GM12878 (cell line): Measurements from ENCODE around the gene ABCA2. TPM values are rescaled to one million over a fixed set of nuclear protein-coding genes. Genes with fewer than 3 reads are reported as not detected.

Experiments used
- ATAC-seq: fragments of 200-7000 bp; cut with Tn5 transposase; 3 replicates; pipeline ENCODE4 v1.9.1; 2020; ENCODE audit warnings: mild to moderate bottlenecking, moderate library complexity
- BruUV-seq: library from RNA; stranded (reverse); fragments of 400-500 nt; replicated peaks from 2 replicates; lab custom pipeline; 2021; lab: Mats Ljungman, UMichigan
- CTCF ChIA-PET: fragments of 300-600 bp; sonication (Branson Sonifier 250); formaldehyde crosslinking; extraction: SDS; loops from one replicate; lab custom pipeline; 2021; ENCODE audit warnings: inconsistent platforms; lab: Yijun Ruan, JAX
- POLR2A ChIA-PET: fragments of 350-600 bp; formaldehyde crosslinking; extraction: SDS; loops from one replicate; lab custom pipeline; 2021; ENCODE audit warnings: inconsistent platforms; lab: Charles Lee
- RAD21 ChIA-PET: fragments of 300-600 bp; sonication (Branson Sonifier 250); formaldehyde crosslinking; loops from one replicate; lab custom pipeline; 2023; ENCODE audit warnings: antibody characterized with exemption; ENCODE audit not compliant: unreplicated experiment; lab: Charles Lee
- SMC1A ChIA-PET: fragments of 300-600 bp; sonication (Branson Sonifier 250); formaldehyde crosslinking; loops from one replicate; lab custom pipeline; 2023; ENCODE audit not compliant: unreplicated experiment, uncharacterized antibody; lab: Charles Lee
- DNase-seq: peaks from one replicate; pipeline ENCODE4 v3.0.0-alpha.2; 2011; ENCODE audit warnings: low read depth, low spot score
- FAIRE-seq: peaks from 3 replicates; lab custom pipeline; 2011; peaks lifted over from hg19 to GRCh38; lab: Jason Lieb, UNC
- H2AFZ ChIP-seq: 2 replicates; pipeline ENCODE4 v1.6.0; 2011; ENCODE audit warnings: low read depth, low read length, control low read depth; ENCODE audit not compliant: control insufficient read depth
- H3K27ac ChIP-seq: 2 replicates; pipeline ENCODE4 v1.5.1; 2011; ENCODE audit warnings: control low read depth; ENCODE audit not compliant: control insufficient read depth, insufficient read depth
- H3K27me3 ChIP-seq, 2 experiments: replicated peaks in 1 of 2; 2 replicates each; pipeline versions ENCODE4 v1.6.0 to v1.6.1; 2011; ENCODE audit warnings: low read length in 1 of 2; ENCODE audit not compliant: control insufficient read depth in 2 of 2, insufficient read depth in 2 of 2
- H3K36me3 ChIP-seq, 2 experiments: 2 replicates each; pipeline ENCODE4 v1.5.1; 2011; ENCODE audit warnings: low read length in 1 of 2; ENCODE audit not compliant: control insufficient read depth in 2 of 2, insufficient read depth in 2 of 2
- H3K4me1 ChIP-seq: 2 replicates; pipeline ENCODE4 v1.6.1; 2011; ENCODE audit warnings: mild to moderate bottlenecking, low read length, moderate library complexity, mixed read lengths; ENCODE audit not compliant: control insufficient read depth, insufficient read depth
- H3K4me2 ChIP-seq: 2 replicates; pipeline ENCODE4 v1.6.0; 2011; ENCODE audit warnings: control low read depth; ENCODE audit not compliant: control insufficient read depth, insufficient read depth
- H3K4me3 ChIP-seq: fragments of 200-600 bp; sonication (generic); 2 replicates; pipeline ENCODE4 v1.5.1; 2016
- H3K79me2 ChIP-seq: 2 replicates; pipeline ENCODE4 v1.6.0; 2011; ENCODE audit warnings: low read length; ENCODE audit not compliant: control insufficient read depth, insufficient read depth
- H3K9ac ChIP-seq: 2 replicates; pipeline ENCODE4 v1.8.0; 2011; ENCODE audit warnings: low read length, control low read depth, mixed read lengths; ENCODE audit not compliant: control insufficient read depth, insufficient read depth
- H3K9me3 ChIP-seq: replicated peaks from 3 replicates; pipeline ENCODE4 v1.5.1; 2011; ENCODE audit warnings: mild to moderate bottlenecking, low read length; ENCODE audit not compliant: control insufficient read depth, insufficient read depth
- H4K20me1 ChIP-seq: 2 replicates; pipeline ENCODE4 v1.6.0; 2011; ENCODE audit not compliant: control insufficient read depth, insufficient read depth
- CEBPB ChIP-seq, 2 experiments: fragments of 150-350 bp in 1 of 2; IDR thresholded peaks; 2 replicates each; pipeline ENCODE4 v1.6.1; 2012 to 2014; ENCODE audit warnings: low read depth in 2 of 2, low read length in 2 of 2, borderline replicate concordance in 1 of 2, inconsistent platforms in 1 of 2
- CHD4 ChIP-seq: fragments of 200-600 bp; sonication (generic); IDR thresholded peaks from 2 replicates; pipeline ENCODE4 v1.6.1; 2016; ENCODE audit warnings: mild to moderate bottlenecking
- ETV6 ChIP-seq, 2 experiments: fragments of 450-650 bp in 1 of 2; IDR thresholded peaks in 1 of 2; conservative IDR thresholded peaks in 1 of 2; 2 replicates each; pipeline ENCODE4 v1.6.1; 2014; ENCODE audit warnings: antibody characterized with exemption in 1 of 2, borderline replicate concordance in 1 of 2, low read depth in 1 of 2, mild to moderate bottlenecking in 1 of 2, moderate library complexity in 1 of 2
- KLF5 ChIP-seq: fragments of 450-650 bp; IDR thresholded peaks from 2 replicates; pipeline ENCODE4 v1.6.1; 2014; ENCODE audit warnings: mild to moderate bottlenecking; ENCODE audit not compliant: partially characterized antibody
- NFXL1 ChIP-seq: fragments of 450-650 bp; IDR thresholded peaks from 2 replicates; pipeline ENCODE4 v1.6.1; 2017; ENCODE audit warnings: antibody characterized with exemption, mild to moderate bottlenecking, borderline replicate concordance
- NRF1 ChIP-seq: conservative IDR thresholded peaks from 2 replicates; pipeline ENCODE4 v1.6.1; 2011; ENCODE audit warnings: mild to moderate bottlenecking, low read depth, low read length, improper control_type of control experiment
- RAD21 ChIP-seq: IDR thresholded peaks from 2 replicates; pipeline ENCODE4 v1.6.1; 2011; ENCODE audit warnings: mild to moderate bottlenecking, low read depth, low read length, moderate library complexity; ENCODE audit not compliant: insufficient read depth
- RFX5 ChIP-seq: IDR thresholded peaks from 2 replicates; pipeline ENCODE4 v1.6.1; 2011; ENCODE audit warnings: low read depth, low read length, improper control_type of control experiment
- SRF ChIP-seq, 2 experiments: IDR thresholded peaks; 2 replicates each; pipeline ENCODE4 v1.6.1; 2011; ENCODE audit warnings: low read depth in 2 of 2, low read length in 2 of 2, mild to moderate bottlenecking in 1 of 2, moderate library complexity in 1 of 2
- WRNIP1 ChIP-seq: IDR thresholded peaks from 2 replicates; pipeline ENCODE4 v1.6.1; 2011; ENCODE audit warnings: low read depth, low read length, improper control_type of control experiment, borderline replicate concordance
- WGBS: methylation state at CpG from one replicate; pipeline ENCODE4 v1.1.6; 2016; ENCODE audit warnings: low lambda C conversion rate; ENCODE audit not compliant: insufficient replicate concordance, insufficient coverage; ENCODE audit errors: missing lambda C conversion rate; 5-methylcytosine and 5-hydroxymethylcytosine counted together
- in situ Hi-C: fragments of 300-500 bp; cut with MboI; formaldehyde crosslinking; loops from 9 replicates; pipeline ENCODE4 v1.14.3; 2018; ENCODE audit warnings: mixed read lengths
- intact Hi-C: fragments of 100-400 bp; cut with micrococcal nuclease; formaldehyde crosslinking; loops from one replicate; pipeline ENCODE4 v1.14.2; 2022; ENCODE audit not compliant: unreplicated experiment
- polyA plus RNA-seq, 11 experiments: library from polyadenylated mRNA; depleted of rRNA in 4 of 11; unstranded in 6 of 11; stranded (reverse) in 5 of 11; fragments of >200 nt; fragmentation: Nextera tagmentation in 4 of 11; fragmentation: Illumina TruSeq in 1 of 11; extraction: Ambion mirVana in 4 of 11; extraction: Trizol in 1 of 11; gene quantifications; 1 replicate in 1 of 11; 2 replicates in 10 of 11; pipeline versions ENCODE4 v1.2.1 to v1.2.3, GENCODE V29; 2011 to 2016; ENCODE audit warnings: inconsistent platforms in 2 of 11, missing spikeins in 2 of 11, low read depth in 1 of 11
- total RNA-seq, 4 experiments: library from RNA; depleted of rRNA in 3 of 4; stranded (reverse); fragments of >200 nt in 3 of 4; fragmentation: Illumina TruSeq in 1 of 4; extraction: Trizol in 1 of 4; gene quantifications; 2 replicates each; pipeline versions ENCODE4 v1.2.1 to v1.2.3, GENCODE V29; 2013 to 2021
- TF ChIP-seq, protein P1 (sequence below): fragments of 150-350 bp; IDR thresholded peaks from 2 replicates; pipeline ENCODE4 v1.6.1; 2014; ENCODE audit warnings: mild to moderate bottlenecking, low read depth, low read length

Gene ABCA2
- total and polyA plus RNA-seq, 10 of the 15 experiments (the other 5 are each of a cell fraction or from before 2014, with no cell fraction given), result 0.13 to 2.6 (median 0.71) TPM; not detected in 2

DNA sequence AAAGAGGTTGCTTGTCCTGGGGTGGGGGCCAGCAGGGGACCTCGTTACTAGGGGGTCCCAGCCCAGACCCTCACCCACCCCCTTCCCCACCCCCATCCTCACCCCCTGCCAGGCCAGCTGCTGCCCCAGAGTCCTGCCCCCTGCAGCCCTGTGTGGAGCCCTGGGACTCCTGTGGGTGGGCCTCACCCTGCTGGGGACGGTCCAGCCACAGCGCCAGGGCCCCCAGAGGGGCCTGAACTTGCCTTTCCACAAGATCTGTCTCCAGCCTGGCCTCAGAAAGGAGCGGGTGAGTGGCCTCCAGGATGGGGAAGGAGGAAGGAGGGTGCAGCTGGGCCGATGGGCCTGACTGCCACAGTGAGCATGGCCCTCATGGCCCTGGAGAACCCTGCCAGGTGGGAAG, 58.3 kb downstream of the ABCA2 start:
- in situ Hi-C loops, result no loop called here
- Histone ChIP-seq H3K9ac (no peak overlapping the region), H3K4me2 (no peak overlapping the region), H3K27me3 (no peaks in the 10 kb centered on the region), H3K79me2 (no peaks in the 10 kb centered on the region), H3K4me1 (peaks cover 7% of the 10 kb centered on the region), H3K4me3 (no peak overlapping the region), H3K36me3 (no peaks in the 10 kb centered on the region), H4K20me1 (no peaks in the 10 kb centered on the region; the same call in 1 of the 2 replicates), H2AFZ (no peak overlapping the region), H3K9me3 (no peaks in the 10 kb centered on the region), H3K27ac (no peak overlapping the region)
- intact Hi-C loops, result no loop called here
- BruUV-seq, result no TSS peak
- WGBS, result 5% methylated on average over 4 of the region's 5 CpGs
- TF ChIP-seq NFXL1, result no peak
- no peak for TF ChIP-seq KLF5
- TF ChIP-seq, protein P1, sequence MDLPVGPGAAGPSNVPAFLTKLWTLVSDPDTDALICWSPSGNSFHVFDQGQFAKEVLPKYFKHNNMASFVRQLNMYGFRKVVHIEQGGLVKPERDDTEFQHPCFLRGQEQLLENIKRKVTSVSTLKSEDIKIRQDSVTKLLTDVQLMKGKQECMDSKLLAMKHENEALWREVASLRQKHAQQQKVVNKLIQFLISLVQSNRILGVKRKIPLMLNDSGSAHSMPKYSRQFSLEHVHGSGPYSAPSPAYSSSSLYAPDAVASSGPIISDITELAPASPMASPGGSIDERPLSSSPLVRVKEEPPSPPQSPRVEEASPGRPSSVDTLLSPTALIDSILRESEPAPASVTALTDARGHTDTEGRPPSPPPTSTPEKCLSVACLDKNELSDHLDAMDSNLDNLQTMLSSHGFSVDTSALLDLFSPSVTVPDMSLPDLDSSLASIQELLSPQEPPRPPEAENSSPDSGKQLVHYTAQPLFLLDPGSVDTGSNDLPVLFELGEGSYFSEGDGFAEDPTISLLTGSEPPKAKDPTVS, result no peak
- TF ChIP-seq NRF1, result no peak
- no peak for TF ChIP-seq SRF (IDR thresholded peaks at IDR 0.05; ENCODE audit: low read depth in 2 of 2, low read length in 2 of 2)
- TF ChIP-seq RAD21, result no peak
- TF ChIP-seq RFX5, result no peak
- no peak for TF ChIP-seq CHD4
- no peak for TF ChIP-seq ETV6 (conservative IDR thresholded peaks at IDR 0.05 in 1 of 2, IDR thresholded peaks at IDR 0.05 in 1 of 2; ENCODE audit: borderline replicate concordance in 1 of 2, low read depth in 1 of 2)
- no peak for TF ChIP-seq CEBPB (IDR thresholded peaks at IDR 0.05; ENCODE audit: borderline replicate concordance in 1 of 2, low read depth in 2 of 2, low read length in 2 of 2)
- TF ChIP-seq WRNIP1, result no peak
- ChIA-PET CTCF (no interaction called here), RAD21 (no interaction called here), SMC1A (no interaction called here), POLR2A (no interaction called here)
- no peak for FAIRE-seq
- ATAC-seq, result no peak
- no peak for DNase-seq
